ENCODE data around the gene NSUN6.
"Not testable (repeated sequence)": the region's sequence is repeated elsewhere in the genome, so short reads cannot be mapped to it uniquely, and the experiment has no call there.

NSUN6 gene

DNA sequence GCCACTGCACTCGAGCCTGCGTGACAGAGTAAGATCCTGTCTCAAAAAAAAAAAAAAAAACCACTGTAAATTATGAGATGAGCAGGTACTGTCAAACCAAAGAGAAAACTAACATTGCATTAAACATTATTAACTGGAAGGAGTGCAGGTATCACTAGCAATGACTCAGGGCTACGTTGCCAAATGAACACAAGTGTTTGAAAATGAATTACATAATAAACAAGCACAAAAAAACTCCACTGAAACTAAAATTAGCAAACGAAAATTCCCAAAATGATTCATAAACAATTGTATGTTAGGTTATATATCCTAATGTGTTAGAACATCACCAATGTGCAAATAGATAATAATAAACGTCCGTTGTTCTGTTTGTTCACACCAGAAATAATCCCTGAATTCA is 42.8 kb downstream of the NSUN6 start:
- no peak for DNase-seq (ENCODE audit: low spot score)

GRCh38 chr10:18607503-18608378 is 43.6 kb downstream of the NSUN6 start:
- peak; percentile 85 for DNase-seq (ENCODE audit: low spot score)

DNA sequence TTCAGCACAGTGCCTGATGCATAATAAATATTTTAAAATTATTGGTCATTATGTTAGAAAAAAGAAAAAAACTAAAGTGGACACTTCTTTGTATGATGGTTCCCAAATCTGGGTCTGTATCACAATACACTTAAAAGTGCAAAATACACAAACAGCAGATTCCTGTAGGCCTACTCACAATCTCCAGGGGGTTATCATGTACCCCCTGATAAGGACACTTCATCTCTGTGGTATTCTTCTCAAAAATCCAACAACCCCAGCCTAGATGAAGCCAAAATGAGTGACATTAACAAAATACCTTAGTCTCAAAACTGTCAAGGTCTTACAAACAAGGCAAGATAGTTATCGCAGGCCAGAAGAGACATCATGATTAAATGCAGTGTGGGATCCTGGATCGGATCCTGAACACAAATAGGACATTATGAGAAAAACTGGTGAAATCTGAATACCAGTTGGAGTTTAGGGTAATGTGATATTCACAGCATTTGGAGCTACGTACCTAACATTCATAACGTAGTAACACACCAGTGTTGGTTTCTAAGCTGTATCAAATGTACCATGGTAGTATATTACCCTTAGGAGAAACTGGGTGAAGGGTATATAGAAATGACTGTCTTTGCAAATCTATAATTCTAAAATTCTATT is 45.2 kb downstream of the NSUN6 start:
- no peak for DNase-seq (ENCODE audit: low spot score)

- no peak for DNase-seq (ENCODE audit: low spot score)
These were observed 50.1 kb downstream of the NSUN6 start for GRCh38 chr10:18601321-18601720.

GRCh38 chr10:18599392-18599791 is 52.0 kb downstream of the NSUN6 start:
- no peak for DNase-seq (ENCODE audit: low spot score)

- DNase-seq (ENCODE audit: low spot score), result no peak
These were observed 56.7 kb downstream of the NSUN6 start for GRCh38 chr10:18594574-18595156.

DNA sequence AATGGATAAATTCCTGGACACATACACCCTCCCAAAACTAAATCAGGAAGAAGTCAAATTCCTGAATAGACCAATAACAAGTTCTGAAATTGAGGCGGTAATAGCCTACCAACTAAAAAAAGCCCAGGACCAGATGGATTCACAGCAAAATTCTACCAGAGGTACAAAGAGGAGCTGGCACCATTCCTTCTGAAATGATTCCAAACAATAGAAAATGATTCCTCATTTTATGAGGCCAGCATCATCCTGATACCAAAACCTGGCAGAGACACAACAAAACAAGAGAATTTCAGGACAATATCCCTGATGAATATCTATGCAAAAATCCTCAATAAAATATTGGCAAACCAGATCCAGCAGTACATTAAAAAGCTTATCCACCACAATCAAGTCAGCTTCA is 60.2 kb downstream of the NSUN6 start:
- not testable (repeated sequence) for DNase-seq (ENCODE audit: low spot score)

DNA sequence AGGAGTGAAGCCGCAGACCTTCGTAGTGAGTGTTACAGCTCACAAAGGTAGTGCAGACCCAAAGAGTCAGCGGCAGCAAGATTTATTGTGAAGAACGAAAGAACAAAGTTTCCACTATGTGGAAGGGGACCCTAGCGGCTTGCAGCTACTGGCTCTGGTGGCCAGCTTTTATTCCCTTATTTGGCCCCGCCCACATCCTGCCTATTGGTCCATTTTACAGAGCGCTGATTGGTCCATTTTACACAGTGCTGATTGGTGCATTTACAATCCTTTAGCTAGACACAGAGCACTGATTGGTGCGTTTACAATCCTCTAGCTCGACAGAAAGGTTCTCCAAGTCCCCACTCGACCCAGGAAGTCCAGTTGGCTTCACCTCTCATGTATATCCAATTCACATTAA is 64.8 kb downstream of the NSUN6 start:
- not testable (repeated sequence) for DNase-seq (ENCODE audit: low spot score)

DNA sequence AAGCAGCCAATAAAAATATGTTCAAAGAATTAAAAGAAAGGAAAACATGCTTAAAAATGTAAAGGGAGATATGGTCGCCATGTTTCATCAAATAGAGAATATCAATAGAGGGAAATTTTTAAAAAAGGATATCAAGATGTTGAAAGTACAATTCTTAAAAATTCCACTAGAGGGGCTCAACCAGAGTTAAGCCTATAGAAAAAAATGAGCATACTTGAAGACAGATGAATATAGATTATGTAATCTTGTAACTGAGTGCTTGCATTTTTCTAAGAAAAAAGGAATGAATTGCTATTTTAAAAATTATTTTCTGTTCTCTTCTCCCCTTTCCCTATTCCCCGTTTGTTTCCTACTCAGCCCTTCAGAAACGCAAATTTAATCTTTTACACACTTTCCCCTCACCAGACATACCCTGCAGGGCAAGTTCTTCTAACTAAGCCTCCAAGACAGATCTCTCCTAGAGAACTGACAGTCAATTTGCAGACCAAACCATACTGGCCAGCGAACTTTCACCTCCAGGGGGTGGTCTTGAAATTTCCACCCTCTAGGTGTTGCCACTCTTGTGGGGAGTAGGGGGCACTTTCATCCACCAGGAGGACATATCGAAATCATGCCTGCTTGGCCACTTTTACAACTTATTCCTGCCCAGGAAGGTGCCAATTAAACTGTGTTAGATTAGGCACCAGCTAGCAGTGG is 67.7 kb downstream of the NSUN6 start:
- peak; percentile 17 for DNase-seq (ENCODE audit: low spot score)

GRCh38 chr10:18582803-18583202 is 68.6 kb downstream of the NSUN6 start:
- no peak for DNase-seq (ENCODE audit: low spot score)

DNA sequence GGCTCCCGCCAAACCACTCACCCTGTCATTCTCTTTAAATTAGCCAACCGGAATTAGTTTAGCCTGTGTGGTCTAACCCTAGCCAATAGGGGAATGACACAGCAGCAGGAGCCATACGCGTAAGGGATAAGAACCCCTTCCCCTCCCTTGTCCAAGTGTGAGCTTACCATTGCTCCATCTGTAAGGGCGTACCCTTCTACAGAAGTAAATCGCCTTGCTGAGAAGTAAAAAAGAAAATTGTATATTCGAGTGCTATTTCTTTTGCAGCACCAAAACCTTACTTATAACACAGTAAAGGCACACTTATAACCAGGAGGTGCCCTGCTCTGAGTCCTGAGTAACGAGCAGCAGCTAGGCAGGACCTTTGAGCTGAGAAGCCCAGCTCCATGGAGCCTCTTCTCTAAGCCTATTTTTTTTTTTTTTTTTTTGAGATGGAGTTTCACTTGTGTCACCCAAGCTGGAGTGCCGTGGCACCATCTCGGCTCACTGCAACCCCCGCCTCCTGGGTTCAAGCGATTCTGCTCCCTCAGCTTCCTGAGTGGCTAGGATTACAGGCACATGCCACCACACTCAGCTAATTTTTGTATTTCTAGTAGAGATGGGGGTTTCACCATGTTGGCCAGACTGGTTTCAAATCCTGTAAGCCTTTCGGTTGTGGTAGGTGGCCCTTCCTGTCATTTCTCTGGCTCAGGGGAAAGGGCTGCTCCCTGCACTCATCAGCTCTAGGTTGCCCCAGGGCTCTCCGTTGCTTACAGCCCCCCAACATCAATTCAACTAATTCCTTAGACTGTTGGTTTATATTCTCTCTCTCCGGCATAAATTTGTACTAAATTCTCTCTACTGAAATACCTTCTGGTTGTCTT is 73.3 kb downstream of the NSUN6 start:
- no peak for DNase-seq (ENCODE audit: low spot score)

GRCh38 chr10:18576586-18576985 is 74.8 kb downstream of the NSUN6 start:
- DNase-seq (ENCODE audit: low spot score), result no peak

DNA sequence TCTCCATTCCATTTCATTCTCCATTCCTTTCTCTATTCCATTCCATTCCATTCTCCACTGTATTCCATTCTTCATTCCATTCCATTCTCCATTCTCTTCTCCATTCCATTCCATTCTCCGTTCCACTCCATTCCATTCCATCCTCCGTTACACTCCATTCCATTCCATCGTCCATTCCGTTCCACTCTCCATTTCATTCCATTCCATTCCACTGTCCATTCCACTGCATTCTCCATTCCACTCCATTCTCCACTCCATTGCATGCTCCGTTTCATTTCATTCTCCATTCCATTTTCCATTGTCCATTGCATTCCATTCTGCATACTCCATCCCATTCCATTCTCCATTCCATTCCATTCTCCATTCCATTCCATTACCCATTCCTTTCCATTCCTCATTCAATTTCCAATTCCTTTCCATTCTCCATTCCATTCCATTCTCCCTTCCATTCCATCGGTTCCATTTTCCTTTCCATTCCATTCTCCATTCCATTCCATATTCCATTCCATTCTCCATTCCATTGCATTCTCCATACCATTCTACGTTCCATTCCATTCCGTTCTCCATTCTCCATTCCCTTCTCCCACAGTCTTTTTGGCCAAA is 78.3 kb downstream of the NSUN6 start:
- DNase-seq (ENCODE audit: low spot score), result no peak

DNA sequence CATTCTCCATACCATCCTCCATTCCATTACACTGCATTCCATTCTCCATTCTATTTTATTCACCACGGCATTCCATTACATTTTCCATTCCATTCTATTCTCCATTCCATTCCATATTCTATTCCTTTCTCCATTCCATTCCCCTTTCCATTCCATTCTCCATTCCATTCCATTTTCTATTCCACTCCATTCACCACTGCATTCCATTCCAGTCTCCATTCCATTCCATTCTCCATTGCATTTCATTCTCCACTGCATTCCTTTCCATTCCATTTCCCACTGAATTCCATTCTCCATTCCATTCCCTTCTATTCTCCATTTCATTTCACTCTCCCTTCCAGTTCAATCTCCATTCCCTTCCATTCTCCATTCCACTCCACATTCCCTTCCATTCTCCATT is 79.6 kb downstream of the NSUN6 start:
- DNase-seq (ENCODE audit: low spot score), result no peak

- no peak for DNase-seq (ENCODE audit: low spot score)
These were observed 80.3 kb downstream of the NSUN6 start for GRCh38 chr10:18571076-18571475.

DNA sequence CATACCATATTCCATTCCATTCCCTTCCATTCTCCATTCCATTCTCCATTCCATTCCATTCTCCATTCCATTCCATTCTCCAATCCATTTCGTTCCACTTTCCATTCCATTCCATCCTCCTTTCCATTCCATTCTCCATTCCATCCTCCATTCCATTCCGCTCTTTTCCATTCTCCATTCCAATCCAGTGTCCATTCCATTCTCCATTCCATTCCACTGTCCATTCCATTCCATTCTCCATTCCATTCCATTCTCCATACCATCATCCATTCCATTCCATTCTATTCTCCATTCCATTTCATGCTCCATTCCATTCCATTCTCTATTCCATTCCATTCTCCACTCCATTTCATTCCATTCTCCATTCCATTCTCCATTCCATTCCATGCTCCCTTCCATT is 81.0 kb downstream of the NSUN6 start:
- DNase-seq (ENCODE audit: low spot score), result not testable (repeated sequence)

DNA sequence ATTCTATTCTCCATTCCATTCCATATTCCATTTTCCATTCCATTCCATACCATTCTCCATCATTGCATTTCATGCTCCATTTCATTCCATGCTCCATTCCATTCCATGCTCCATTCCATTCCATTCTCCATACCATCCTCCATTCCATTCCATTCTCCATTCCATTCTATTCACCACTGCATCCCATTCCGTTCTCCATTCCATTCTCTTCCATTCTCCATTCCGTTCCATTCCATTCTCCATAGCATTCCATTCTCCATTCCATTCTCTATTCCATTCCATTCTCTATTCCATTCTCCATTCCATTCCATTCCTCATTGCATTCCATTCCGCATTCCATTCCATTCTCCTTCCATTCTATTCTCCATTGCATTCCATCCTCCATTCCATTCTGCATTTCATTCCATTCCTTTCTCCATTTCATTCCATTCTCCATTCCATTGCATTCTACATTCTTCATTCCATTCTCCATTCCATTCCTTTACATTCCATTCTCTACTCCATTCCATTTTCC is 84.0 kb downstream of the NSUN6 start:
- no peak for DNase-seq (ENCODE audit: low spot score)

DNA sequence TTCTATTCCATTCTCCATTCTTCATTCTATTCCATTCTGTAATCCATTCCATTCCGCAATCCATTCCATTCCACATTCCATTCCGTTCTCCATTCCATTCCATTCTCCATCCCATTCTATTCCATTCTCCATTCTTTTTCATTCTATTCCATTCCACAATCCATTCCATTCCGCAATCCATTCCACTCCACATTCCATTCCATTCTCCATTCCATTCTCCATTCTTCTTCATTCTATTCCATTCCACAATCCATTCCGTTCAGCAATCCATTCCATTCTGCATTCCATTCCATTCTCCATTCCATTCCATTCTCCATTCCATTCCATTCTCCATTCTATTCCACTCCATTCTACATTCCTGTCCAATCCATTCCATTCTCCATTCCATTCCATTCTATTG is 85.2 kb downstream of the NSUN6 start:
- no peak for DNase-seq (ENCODE audit: low spot score)

GRCh38 chr10:18565006-18565405 is 86.4 kb downstream of the NSUN6 start:
- DNase-seq (ENCODE audit: low spot score), result no peak

- no peak for DNase-seq (ENCODE audit: low spot score)
These were observed 88.2 kb downstream of the NSUN6 start for GRCh38 chr10:18563003-18563726.

Data from kidney capillary endothelial cell (primary cell).